Measurements from ENCODE around the gene MAP3K8. TPM values are rescaled to one million over a fixed set of nuclear protein-coding genes. Genes with fewer than 3 reads are reported as not detected.

The MAP3K8 gene
- total RNA-seq, 2 donors from 2014 or later, result 13.1 to 25.2 TPM

GRCh38 chr10:30503700-30504266, 69.8 kb downstream of the MAP3K8 start:
- ATAC-seq, result no peak
- intact Hi-C loops (cut with DNase I), result no loop called here
- DNase-seq, result no peak

- intact Hi-C loops (cut with DNase I), result no loop called here
- ATAC-seq (peak in 1 of 2 donors; percentile 45), DNase-seq (no peak)
Observed at GRCh38 chr10:30505543-30506298, 71.7 kb downstream of the MAP3K8 start.

GRCh38 chr10:30509508-30509907, 75.5 kb downstream of the MAP3K8 start:
- intact Hi-C loops (cut with DNase I), result no loop called here
- DNase-seq (no peak), ATAC-seq (no peak)

- ATAC-seq (peak; percentile 41 to 93), DNase-seq (no peak)
Observed at GRCh38 chr10:30510184-30510931, 76.4 kb downstream of the MAP3K8 start.

GRCh38 chr10:30510932-30511700, 77.1 kb downstream of the MAP3K8 start:
- ATAC-seq (peak in 1 of 2 donors; percentile 65), DNase-seq (no peak)
- intact Hi-C loops (cut with DNase I), result no loop called here

More at GRCh38 chr10:30510184-30510931, 76.4 kb downstream of the MAP3K8 start:
- intact Hi-C loops (cut with DNase I), result no loop called here

Other genes with a start within 250 kb of the MAP3K8 start
- 10 to 100 TPM; 22.6 to 27.2 TPM for gene MTPAP, start 84.9 kb upstream of the MAP3K8 start, total RNA-seq
- gene LYZL2, start 195.6 kb downstream of the MAP3K8 start, total RNA-seq, result not detected

Measured in left cardiac atrium (tissue), 4 donors.